Nucleus accumbens (tissue), 56 donors: ENCODE results near the gene VILL.
"Not testable (repeated sequence)": the region's sequence is repeated elsewhere in the genome, so short reads cannot be mapped to it uniquely, and the experiment has no call there.

ENCODE experiments used
- DNase-seq, 56 donors: peaks; one replicate each; lab custom pipeline; 2025; lab: John Stamatoyannopoulos, UW

VILL gene

GRCh38 chr3:37982331-37982730 lies 8.3 kb upstream of the VILL start:
- no peak for DNase-seq

- no peak for DNase-seq
These were observed 6.5 kb upstream of the VILL start for GRCh38 chr3:37984051-37984450.

DNA sequence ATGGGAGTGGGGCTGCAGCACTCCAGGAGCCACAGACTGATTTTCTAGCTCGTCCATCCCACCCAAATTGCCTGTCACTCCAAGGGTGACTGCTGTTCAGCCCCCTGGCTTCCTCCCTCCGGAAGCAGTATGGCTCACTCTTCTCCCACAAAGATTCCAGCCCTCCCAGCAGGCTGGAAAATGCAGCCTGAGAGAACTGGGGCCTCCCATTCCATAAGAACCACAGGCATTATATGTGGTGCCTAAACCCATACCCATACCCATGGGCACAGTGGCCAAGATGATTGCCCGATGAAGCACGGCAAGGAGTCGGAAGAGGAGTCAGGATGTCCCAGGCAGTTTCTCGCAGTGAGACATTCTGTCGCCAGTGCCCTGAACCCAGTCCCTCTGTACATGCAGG lies 6.0 kb upstream of the VILL start:
- no peak for DNase-seq

DNA sequence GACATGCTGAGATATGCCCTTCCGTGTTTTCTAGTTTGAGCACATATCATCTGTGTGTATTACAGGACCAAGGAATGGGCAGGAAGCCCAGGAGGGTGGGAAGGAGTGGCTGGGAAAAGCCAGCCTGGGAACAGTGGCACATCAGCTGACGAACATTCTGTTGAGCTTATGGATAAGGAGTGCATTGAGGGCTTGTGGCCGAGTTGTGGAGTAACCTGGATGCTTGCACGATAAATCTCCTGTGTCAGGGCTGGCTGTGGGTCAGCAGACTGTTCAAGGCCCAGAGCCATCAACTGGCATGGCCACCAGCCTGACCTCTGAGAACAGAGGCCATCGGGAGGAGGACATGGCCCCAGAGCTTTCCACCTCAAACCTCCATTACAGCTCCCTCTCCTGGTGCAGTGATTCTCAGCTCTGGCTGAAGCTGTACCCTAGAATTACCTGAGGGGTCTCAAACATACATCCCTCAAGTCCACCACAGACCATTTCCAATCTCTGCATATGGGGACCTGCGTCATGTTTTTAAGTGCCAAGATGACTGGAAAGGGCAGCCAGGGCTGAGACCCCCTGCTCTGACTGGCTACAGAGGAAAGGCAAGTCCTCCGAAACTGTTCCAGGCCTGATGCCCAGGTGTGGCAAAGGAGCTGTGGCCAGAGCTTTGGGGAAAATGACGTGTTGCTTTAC lies 4.8 kb upstream of the VILL start:
- DNase-seq = no peak

DNA sequence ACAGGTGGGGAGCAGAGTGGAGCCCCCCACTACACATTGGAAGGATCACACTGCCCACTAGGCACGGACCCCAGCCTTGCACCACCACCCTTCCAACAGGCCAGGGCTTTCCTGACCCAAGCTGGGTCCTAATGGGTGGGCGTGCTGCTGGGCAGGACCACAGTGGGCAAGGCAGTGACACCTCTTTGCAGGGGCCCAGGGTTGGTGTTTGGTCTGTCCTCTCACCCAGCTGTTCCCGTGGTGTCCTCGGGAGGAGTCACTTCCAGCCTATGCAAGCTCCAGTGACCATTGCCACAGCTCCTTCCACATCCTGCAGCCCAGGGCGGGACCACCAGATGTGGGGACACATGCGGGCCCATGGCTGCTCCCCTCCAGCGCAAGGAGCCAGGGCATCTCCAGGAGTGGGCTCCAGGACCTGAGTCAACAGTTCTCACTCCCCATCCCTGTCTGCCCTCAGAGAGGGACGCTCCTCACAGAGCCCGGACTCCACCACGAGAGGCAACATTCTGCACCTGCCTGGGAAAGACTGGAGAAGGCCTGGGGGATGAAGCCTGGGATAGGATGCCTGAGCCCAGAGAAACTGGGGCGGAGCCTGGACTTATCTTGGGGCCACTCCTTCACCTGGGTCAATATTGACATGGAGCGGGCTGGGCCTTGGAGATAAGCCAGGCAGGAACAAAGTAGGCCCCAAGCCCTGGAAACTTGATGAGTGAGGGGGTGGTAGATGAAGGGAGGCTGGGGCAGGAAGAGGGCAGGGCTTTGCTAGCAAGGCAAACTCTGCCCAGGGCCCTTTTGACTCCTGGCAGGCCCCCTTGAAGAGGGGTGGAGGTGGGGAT lies 3.9 kb upstream of the VILL start:
- no peak for DNase-seq

DNA sequence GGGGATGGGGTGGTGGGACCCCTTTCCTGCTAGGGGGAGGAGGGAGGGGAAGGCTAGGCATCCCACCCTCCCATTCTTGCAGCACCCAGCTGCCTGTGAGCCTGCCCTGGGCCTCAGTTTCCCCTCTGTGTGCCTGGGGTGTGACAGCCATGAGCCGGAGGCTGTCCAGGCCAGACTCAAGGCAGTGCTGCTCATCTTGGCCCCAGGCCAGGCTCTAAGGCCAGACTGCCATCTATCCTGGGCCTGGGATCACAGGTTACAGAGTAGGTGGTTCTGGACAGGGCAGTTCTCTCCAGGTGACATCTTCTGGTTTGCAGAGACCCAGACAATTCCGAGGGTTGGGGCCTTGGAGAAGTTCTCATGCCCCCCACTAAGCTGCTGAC lies 3.3 kb upstream of the VILL start:
- no peak for DNase-seq

- no peak for DNase-seq
These were observed 2.8 kb upstream of the VILL start for GRCh38 chr3:37987751-37988179.

GRCh38 chr3:37988376-37988775 lies 2.2 kb upstream of the VILL start:
- DNase-seq = not testable (repeated sequence)

DNA sequence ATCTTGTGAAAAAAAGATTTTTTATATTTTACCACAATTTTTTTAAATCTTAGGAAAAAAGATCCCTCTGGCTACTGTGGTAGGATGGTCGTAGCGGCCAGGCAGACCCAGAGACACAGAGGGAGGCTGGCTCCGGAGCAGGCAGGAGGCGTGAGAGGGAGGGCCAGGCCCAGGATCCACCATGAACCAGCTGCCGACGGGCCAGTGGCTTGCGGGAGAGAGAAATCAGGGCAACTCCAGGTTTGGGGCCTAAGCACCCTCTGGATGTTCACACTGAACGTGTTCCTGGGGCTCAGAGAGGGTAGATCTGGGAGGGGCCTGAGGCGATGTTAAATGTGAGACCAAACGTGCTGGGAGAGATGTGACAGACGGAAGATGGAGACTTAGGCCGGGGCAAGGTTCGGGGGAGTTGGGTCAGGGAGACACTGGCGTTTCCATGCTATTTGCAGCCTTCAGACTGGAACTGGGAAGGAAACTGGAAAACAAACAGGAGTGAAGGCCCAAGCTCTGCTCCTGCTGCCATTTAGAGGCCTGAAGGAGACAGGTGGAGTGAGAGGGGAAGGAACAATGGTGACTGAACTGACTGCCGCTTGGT lies 1.6 kb upstream of the VILL start:
- DNase-seq = no peak

DNA sequence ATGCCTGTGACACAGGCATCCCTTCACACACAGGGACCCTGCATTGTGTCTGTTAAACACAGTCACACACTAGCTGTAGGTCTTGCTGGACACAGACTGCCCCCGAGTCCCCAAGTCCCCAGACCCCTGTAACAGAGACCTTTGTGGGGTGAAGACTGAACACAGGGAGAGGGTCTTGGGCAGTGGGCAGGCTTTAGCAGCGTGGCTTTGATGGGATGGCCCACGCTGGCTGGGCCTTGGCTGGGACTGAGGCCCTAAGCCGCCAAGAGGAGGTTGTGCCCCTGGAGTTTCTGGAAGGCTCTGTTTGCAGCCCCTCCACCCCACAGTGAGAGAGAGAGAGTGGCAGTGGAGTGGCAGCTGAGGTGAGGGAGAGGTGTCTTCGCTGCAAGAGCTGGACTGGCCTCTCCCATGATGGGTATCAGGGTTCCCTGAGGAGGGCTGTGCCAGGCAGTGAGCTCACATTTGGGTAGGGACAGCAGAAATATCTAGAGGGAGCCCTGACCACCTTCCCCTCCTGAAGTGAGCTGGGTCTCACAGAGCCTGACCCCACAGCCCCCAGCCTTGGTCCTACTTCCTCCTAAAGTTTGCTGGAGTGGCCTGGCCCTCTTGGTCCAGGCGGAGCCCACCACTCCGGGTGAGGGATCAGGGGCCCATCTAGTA lies 635 bp upstream of the VILL start:
- DNase-seq = no peak

DNA sequence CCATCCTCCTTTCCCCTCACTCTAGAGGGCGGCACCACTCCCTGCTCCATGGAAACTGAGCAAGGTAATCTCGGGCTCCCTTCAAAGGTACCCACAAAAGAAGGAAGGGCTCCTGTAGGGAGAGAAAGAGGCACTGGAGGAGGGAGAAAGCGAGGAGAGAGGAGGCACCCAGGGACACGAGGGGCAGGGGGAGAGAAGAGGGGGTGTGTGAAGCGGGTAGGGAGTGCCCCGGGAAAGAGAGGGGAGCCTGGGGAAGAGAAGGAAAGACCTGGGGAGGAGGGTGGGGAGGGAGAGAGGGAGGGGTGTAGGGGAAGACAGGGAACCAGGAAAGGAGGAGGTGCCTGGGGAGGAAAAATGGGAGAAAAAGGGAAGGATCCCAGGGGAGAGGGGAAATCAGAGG lies 523 bp downstream of the VILL start:
- DNase-seq = no peak

DNA sequence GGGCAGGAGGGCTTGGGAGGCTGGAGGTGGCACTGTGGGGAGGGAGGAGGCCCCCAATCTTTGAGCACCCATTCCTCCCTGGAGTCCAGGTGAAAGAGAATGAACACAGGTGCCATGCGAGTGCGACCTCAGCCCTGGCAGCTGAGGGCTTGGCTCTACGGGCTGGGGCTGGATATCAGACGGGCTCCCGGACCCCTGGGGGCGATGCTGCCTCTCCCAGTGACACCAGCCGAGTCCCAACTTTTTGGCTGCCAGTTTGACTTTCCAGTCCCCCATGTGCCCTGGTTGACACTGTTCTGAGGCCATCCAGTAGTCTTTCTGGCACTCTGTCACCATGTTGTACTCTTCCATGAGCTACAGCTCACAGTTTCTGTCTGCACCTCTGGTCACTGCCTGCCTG lies 1.2 kb downstream of the VILL start:
- DNase-seq = no peak

- no peak for DNase-seq
These were observed 1.9 kb downstream of the VILL start for GRCh38 chr3:37992271-37993066.

DNA sequence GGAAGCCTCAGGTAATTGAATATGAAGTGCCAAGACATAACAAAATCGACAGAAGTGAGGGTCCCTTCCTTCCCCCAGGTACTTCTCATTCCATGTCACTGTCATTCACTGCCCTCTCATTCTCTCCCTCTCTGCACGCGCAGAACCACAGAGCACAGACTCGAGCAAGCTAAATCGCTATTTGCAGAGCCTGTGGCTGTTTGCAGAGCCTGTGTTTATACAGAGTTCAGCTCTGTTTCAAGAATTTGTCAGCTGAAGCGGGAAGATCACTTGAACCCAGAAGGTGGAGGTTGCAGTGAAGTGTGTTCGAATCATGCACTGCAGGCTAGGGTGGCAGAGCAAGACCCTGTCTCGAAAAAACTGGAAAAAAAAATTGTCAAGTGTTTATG lies 2.5 kb downstream of the VILL start:
- DNase-seq = no peak

DNA sequence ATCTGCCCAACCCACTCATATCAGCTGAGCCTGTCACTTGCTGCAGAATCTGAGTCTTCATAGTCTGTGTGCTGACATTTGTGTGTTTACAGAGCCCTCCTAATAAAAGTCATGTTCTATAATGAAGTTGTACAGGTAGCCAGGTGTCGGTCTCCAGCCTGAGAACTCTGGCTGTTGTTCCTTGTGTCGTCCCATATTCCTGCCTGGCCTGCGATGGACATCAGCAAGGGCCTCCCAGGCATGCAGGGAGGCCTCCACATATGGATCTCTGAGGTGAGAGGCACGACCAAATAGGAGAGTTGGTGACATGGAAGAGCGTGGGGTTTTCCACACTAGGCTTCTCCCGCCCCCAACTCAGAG lies 2.9 kb downstream of the VILL start:
- no peak for DNase-seq

- DNase-seq = peak in 50 of 56 donors; percentile 3 to 80 (median 54)
These were observed 3.4 kb downstream of the VILL start for GRCh38 chr3:37993820-37994638.

- no peak for DNase-seq
These were observed 4.0 kb downstream of the VILL start for GRCh38 chr3:37994639-37994972.

GRCh38 chr3:37995652-37996641 lies 5.4 kb downstream of the VILL start:
- no peak for DNase-seq
